ENCODE results near the gene UGT1A5.

Gene UGT1A5

GRCh38 chr2:233791151-233791882, 78.6 kb downstream of the UGT1A5 start:
- DNase-seq = no peak

DNA sequence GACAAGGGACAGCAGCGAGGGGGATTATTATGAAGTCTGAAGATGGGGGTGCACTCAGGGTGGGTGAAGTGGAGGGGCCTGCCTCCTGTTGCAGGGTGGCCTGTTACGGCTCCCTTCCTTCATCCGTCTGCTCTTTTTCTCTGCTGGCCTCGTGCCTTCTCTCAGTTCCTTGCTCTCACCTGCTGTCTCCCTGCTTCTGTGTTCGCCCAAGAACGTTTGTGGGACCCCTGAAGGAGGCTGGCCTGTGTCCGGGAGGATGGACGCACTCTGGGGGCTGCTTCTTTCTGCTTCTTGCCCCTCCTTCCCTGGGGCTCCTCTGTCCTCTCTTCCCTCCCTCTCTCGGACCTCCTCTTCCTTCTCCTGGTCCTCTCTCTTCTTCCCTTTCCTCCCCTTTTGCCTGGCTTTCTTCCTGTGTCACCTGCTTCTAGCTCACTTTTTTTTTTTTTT, 79.2 kb downstream of the UGT1A5 start:
- no peak for DNase-seq

DNA sequence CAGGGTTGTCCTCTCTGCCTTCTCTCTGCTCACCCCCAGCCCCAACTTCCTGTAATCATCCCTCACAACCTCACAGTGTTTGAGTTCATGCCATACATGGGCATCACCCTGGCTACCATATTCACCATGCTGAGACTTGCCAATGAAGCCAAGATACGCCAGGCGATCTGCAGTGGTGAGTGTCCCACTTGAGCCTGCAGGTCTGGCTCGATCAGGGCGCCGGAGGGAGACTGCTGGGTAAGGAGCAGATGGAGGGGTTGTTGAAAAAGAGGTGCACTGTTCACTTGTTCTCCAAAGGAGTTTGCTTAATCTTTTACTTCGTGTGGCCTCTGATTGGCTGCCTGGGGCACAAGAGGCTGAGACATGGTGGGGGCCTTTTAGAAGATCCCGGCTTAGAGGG, 80.0 kb downstream of the UGT1A5 start:
- DNase-seq = no peak

DNA sequence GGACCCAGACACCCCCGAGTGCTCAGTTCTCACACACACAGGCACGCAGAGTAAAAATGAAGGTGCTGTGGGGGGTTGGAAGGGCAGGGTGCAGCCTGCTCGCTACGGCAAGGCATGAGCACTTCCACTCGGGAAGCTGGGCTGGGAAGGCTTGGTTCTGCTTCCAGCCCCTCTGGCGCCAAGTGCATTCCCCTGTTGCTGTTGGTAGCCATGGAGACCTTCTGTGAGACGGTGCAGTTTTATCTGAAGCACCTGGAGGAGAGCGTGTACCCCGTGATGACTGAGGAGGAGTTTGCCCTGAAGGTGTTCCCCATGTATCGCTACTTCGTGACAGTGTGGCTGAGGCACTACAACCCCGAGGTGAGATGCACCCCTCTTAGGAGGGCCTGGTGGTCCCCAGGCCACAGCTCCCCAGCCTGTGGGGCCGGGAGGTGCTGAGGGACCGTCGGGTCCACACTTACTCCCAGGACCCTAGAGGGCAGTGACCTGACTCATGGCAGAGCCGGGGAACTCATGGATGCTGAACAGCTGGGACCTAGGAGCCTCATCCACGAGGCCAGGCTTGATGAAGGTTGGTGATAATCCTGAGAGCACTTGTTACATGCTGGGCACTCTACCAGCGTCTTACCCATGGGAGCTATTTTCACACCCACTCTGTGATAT, 80.9 kb downstream of the UGT1A5 start:
- no peak for DNase-seq

GRCh38 chr2:233794128-233794658, 81.5 kb downstream of the UGT1A5 start:
- no peak for DNase-seq

DNA sequence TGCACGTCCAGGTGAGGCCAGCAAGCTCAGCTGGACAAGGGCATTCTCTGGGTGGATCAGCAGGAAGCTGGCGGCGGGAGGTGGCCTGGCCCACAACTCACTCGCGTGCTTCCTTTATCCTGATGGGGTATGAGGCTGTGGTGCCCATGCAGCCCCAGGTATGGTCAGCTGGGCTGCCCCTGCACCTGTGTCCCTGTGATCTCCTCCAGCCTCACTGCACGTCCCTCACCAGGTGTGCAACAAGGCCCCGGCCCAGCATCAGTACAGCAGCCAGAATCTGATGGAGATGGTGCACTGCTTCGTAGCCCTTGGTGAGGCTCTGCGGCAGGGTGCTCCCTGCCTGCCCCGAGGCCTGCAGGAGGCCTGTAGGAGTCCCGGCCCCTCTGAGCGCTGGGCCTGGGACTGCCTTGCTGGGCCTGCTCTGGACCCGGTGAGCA, 83.0 kb downstream of the UGT1A5 start:
- no peak for DNase-seq

GRCh38 chr2:233796254-233796653, 83.5 kb downstream of the UGT1A5 start:
- no peak for DNase-seq

DNA sequence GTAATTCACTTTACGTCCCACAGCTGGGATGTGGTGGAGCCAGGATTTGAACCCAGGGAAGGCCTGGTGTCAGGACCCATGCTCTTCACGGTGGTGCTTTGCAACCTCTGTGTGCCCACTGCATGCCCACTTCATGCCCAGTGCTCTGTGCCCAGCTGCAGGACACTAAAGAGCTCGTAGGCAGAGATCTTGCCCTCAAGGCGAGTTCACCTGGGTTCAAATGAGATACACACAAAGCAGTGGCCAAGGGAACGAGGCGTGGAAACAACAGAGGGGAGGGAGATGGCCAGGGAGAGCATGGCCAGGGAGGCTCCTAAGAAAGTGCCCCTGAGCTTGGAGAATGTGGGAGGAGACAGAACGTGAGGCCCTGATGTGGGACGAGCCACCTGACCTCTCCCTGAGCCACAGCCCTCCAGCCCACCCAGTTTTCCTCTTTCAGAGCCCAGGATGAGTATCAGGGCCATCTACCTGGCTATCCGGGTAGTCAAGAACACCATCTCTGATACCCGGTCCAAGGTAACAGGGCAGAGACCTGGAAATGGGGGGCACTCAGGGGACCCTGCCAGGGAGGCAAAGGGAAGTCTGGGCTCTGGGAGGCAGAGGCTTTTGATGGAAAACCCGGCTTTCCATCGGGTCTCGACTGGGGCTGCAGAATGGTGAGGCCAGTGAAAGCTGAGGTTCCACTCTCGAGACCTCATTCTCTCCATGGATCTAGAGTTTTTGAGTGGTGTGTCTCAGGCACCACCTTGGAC, 85.8 kb downstream of the UGT1A5 start:
- no peak for DNase-seq

DNA sequence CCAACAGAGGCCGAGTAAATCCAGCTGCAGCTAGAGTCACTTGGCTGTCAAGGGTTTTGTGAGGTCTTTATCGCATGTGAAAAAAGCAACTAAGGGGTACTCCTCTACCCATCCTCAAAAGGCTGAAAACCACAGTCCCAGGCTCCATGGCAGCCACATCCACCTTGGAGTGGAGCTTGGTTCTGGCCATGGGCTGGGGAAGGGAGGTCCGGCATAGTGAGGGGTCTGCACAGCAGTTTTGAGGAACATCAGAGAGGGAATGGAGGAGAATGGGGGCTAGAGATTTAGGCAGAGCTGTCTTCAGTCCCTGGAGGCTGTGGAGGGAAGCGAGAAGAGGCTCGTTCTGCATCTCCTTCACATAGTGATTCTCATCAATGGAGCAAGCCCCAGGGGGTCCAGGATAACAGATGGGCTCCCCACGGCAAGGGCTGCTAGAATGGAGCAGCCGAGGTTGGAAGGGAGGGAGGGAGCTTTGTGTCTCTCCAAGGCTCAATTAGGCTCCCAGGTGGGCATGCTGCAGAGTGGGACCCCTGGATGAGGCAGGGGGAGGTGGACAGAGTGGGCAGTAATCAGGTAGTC, 86.5 kb downstream of the UGT1A5 start:
- no peak for DNase-seq

GRCh38 chr2:233799716-233800115, 87.0 kb downstream of the UGT1A5 start:
- DNase-seq = no peak

- DNase-seq = no peak
Observed at GRCh38 chr2:233800208-233800607, 87.5 kb downstream of the UGT1A5 start.

- DNase-seq = no peak
Observed at GRCh38 chr2:233801357-233802131, 88.8 kb downstream of the UGT1A5 start.

DNA sequence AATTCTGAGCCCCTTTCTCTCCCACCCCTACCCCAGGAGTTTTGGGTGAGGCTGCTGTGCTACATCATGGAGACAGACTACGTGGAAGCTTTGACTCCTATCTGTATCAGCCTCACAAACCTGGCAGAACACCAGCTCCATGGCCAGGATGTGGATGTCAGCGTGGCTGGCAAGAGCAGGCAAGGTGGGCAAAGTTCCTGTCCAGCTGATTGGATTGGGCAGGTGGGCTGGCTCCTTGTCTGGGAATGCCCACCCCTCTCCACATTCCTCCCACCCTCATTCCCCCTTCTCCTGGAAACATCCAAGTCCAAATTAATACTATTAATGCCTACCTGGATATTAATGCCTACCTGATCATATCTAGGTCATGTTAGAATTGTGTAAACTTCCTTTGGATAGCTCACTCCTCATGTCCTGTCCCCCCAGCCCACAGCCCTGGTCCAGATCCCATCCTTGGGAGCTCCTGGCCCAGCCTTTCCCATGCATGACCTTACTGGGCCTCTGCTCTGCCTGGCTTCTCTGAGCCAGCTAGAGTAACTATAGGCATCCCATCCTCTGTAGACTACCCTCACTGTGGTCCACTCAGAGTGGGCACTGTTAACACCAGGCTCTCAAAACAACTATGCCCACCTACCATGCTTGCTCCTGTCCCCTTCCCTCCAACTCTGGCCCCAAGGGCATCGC, 89.6 kb downstream of the UGT1A5 start:
- no peak for DNase-seq

DNA sequence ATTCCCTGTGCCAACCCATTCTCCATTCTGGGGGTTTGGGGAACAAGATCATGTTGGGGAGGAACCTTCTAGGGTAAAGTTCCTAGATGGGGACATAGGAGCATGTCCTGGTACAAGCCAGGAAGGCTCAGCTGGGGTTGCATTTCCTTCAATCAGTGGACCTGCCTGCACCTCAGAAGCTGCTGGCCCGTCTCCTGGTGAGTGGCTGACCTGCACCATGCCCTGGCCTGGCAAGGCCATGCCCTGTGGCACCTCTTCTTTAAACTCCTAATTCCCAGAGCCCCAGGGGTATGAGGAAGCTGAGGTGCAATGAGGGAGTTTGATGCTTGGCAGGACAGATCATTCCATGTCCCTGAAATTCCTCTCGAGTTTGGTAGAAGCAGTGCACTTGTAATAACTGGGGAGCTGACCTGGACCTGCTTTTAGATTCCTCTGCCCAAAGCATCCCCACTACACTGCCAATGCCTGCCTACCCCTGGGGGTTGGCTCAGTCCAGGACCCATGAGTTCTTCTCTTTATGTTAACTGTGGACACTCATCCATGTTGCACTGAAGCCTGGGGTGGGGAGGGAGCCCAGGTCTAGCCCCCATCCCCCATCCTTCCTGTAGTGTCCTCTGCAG, 90.7 kb downstream of the UGT1A5 start:
- DNase-seq = no peak

GRCh38 chr2:233803994-233804393, 91.3 kb downstream of the UGT1A5 start:
- DNase-seq = no peak

DNA sequence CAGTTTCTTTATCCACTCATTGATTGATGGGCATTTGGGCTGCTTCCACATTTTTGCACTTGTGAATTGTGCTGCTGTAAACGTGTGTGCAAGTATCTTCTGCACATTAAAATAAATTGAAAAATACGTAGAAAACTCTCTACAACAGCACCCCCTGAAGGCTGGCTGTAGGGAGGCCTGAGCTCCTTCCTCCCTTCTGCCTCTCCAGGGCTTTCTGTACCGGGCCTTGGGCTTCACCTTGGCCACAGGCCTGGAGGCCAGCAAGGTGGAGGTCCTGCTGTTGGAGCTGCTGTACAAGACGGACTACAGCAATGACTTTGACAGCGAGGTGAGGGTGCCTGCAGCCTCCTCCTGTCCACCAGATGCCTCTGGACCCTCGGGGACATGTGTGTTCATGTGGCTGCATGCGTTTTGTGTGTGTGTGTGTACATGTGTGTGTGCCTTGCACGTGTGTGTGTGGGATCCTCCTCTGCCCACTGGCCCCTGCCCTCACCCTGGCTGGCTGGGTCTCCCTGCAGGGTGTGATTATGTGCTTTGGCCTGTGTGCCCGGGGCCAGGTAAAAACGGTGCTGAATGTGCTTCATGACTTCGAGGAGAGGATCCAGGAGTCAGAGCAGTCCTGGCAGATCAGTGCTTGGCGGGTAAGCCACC, 94.6 kb downstream of the UGT1A5 start:
- no peak for DNase-seq

DNA sequence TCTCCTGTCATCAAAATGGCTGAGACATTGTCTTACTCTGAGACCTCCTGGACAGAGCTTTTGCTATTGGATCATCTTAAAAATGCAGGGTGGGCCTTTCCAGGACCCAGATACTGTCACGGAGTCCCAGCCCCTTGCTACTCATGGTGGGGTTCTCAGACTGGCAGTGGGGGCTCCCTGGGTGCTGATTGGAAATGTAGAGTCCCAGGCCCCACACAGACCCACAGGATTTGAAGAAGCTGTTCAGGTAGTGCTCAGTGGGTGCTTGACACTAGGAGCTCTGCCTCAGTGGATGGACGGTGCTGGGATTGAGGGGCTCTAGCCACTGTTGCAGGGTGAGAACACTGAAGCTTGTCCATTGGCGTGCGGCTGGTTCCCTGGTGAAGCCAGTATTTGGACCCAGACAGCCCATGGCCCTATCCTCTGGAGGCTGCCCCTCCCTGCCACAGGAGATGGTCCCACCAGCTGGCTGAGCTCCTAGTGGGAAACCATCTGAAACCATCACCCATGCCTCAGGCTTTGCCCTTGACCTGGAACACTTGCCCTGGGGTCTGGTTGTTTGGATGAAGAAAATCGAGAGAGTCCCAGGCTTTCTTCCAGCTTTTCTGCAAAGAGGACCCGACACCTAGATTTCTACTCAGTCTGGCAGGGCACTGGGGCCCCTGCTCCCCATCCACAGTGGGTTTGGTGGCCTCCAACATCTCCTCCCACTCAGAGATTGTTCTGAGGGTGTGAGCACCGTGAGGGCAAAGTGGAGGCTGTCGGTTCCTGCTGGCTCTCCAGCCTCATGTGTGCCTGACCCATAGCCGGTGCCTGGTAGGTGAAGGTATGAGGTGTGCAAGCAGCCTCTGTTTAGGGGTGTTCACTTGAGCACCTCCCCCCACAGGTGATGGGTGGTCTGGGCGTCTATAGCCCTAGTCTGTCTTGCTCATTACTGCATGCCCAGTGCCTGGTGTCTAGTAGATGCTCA, 95.5 kb downstream of the UGT1A5 start:
- no peak for DNase-seq

DNA sequence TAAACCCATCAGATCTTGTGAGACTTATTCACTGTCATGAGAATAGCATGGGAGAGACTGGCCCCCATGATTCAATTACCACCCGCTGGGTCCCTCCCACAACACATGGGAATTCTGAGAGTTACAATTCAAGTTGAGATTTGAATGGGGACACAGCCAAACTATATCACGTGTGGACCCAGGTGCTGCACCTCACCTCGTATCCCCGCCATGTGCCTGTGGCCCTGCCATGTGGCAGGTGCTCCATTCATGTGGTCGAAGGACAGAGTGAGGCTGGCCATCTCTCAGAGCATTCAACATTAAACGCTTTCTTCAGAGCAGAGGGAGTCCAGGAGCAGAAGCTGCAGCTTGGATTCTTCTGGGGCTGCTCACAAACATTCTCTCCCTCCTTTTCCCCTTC, 97.7 kb downstream of the UGT1A5 start:
- no peak for DNase-seq

GRCh38 chr2:233811087-233811486, 98.4 kb downstream of the UGT1A5 start:
- DNase-seq = no peak

DNA sequence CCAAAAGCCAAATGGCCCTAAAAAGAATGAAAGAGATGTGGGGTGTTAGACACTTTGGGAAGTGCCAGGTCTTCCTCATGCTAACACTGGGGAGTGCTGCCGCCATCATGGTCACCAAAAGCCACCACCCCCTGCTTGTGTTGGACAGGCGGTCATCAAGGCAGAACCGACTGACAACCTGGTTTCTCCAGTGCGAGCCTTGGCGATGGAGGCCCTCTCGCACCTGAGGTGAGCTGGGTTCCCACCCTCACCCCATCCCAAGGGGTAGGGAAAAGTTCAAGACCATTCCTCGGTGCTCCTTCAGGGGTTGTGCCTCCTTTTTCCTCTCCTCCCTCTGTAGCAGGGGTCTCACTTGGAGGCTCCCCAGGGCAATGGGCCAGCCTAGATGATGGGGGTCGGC, 99.0 kb downstream of the UGT1A5 start:
- no peak for DNase-seq

Measured in activated CD4-positive, alpha-beta T cell treated with anti-CD3 and anti-CD28 coated beads, Interleukin-2, Interleukin-6, amounts not matched to agents 100 ng/mL and 50 ng/mL, durations not matched to agents 16 hours and 8 hours (primary cell).